ENCODE results near the gene ZNF385B.

The ZNF385B gene

GRCh38 chr2:179811042-179811441 lies 50.4 kb downstream of the ZNF385B start:
- H3K4me3 ChIP-seq (ENCODE audit: low read length) = no peak overlapping the region
- DNase-seq (ENCODE audit: low read depth) = no peak
- no peak for TF ChIP-seq CTCF (IDR thresholded peaks at IDR 0.05; ENCODE audit: insufficient read depth, low read depth, low read length, missing control alignments)

GRCh38 chr2:179809606-179810005 lies 51.8 kb downstream of the ZNF385B start:
- no peak for TF ChIP-seq CTCF (IDR thresholded peaks at IDR 0.05; ENCODE audit: insufficient read depth, low read depth, low read length, missing control alignments)
- DNase-seq (ENCODE audit: low read depth) = no peak
- no peak overlapping the region for H3K4me3 ChIP-seq (ENCODE audit: low read length)

GRCh38 chr2:179805001-179805400 lies 56.4 kb downstream of the ZNF385B start:
- TF ChIP-seq CTCF (IDR thresholded peaks at IDR 0.05; ENCODE audit: insufficient read depth, low read depth, low read length, missing control alignments) = no peak
- no peak overlapping the region for H3K4me3 ChIP-seq (ENCODE audit: low read length)
- no peak for DNase-seq (ENCODE audit: low read depth)

GRCh38 chr2:179804206-179804605 lies 57.2 kb downstream of the ZNF385B start:
- no peak overlapping the region for H3K4me3 ChIP-seq (ENCODE audit: low read length)
- no peak for TF ChIP-seq CTCF (IDR thresholded peaks at IDR 0.05; ENCODE audit: insufficient read depth, low read depth, low read length, missing control alignments)
- DNase-seq (ENCODE audit: low read depth) = no peak

GRCh38 chr2:179802051-179802882 lies 59.1 kb downstream of the ZNF385B start:
- no peak for TF ChIP-seq CTCF (IDR thresholded peaks at IDR 0.05; ENCODE audit: insufficient read depth, low read depth, low read length, missing control alignments)
- no peak overlapping the region for H3K4me3 ChIP-seq (ENCODE audit: low read length)
- DNase-seq (ENCODE audit: low read depth) = no peak

GRCh38 chr2:179800776-179801175 lies 60.6 kb downstream of the ZNF385B start:
- DNase-seq (ENCODE audit: low read depth) = no peak
- TF ChIP-seq CTCF (IDR thresholded peaks at IDR 0.05; ENCODE audit: insufficient read depth, low read depth, low read length, missing control alignments) = no peak

More at GRCh38 chr2:179800776-179801175, 60.6 kb downstream of the ZNF385B start:
- no peak overlapping the region for H3K4me3 ChIP-seq (ENCODE audit: low read length)
